Left ventricle myocardium superior (tissue), 1 donor: ENCODE results near the gene SHROOM3. TPM values are rescaled to one million over a fixed set of nuclear protein-coding genes. Genes with fewer than 3 reads are reported as not detected.
A peak's percentile ranks its signal among the peaks of the same experiment; 100 is the strongest.

ENCODE experiments used
- ATAC-seq: fragments of 200-7000 bp; cut with Tn5 transposase; one replicate; pipeline ENCODE4 v1.9.1; 2020; ENCODE audit warnings: mild to moderate bottlenecking, moderate library complexity
- DNase-seq: peaks from one replicate; pipeline ENCODE4 v3.0.0-alpha.2; 2020
- intact Hi-C: fragments of 100-400 bp; cut with micrococcal nuclease; formaldehyde crosslinking; loops from one replicate; pipeline ENCODE4 v1.11.0; 2022
- total RNA-seq: library from RNA; stranded (reverse); fragmentation: NEBNext Ultra II Directional; extraction: Animal tissue kit (Norgen Biotek cat#: 25700); gene quantifications from one replicate; pipeline ENCODE4 v1.2.1, GENCODE V29; 2021
- donor health status: DM: no; HTN: yes; CAD: no; lungs with severe emphysema.

The SHROOM3 gene
- total RNA-seq, 1 donor from 2014 or later: 14.2 TPM

DNA sequence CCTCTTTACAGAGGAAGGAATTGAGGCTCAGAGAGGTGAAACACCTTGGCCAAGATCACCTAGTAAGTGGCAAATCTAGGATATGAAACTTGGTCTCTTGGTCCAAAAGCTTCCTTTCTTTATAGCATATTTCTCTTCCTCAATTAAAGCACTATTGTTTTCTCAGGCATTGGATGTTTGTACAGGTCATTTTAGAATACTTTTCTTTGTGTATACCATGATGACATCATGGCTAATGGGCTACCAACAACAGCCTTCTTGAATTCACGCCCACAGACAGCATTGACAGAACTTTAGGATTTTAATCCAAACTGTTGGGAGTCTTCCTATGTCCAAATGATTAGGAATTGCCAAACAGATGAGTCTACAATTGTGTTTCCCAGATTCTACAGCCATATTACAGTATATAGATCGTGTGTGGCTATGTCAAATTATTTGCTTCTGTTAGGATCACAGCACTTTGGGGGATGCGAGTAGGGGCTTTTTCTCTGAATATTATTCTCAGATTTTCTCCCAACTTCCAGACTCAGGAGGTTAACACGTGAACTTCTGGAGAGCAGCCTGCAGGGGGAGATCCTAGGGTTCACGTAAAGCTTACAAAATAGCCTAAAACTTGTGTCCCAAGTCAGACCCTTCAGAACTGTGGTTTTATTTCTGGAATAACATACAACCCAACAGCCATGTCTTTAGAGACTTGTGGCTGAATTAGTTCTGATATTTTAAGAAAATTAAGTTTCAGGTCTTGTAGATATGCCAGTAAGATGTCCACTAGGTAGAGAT lies 191.8 kb downstream of the SHROOM3 start:
- intact Hi-C loops: no loop called here
- DNase-seq (no peak), ATAC-seq (no peak)

- intact Hi-C loops: no loop called here
- ATAC-seq: no peak
- DNase-seq: no peak
These were observed 193.2 kb downstream of the SHROOM3 start for GRCh38 chr4:76628251-76628650.

DNA sequence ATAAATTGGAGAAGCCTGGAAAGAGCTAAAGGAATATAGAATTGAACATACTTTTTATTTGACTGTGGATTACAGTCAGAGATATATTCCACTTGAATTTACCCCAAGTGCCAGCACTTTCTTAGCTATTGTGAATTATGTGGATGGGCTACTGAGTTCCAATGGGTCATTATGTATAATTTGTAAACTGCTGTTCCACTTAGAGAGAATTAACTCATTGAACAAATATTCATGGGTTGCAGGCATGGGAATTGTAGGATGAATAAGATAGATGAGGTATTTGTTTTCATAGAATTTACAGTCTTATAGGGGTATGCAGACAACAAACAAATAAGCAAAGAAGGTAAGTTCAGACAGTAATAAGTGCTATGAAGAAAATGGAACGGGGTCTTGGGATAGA lies 195.7 kb downstream of the SHROOM3 start:
- DNase-seq: no peak
- intact Hi-C loops: no loop called here
- ATAC-seq: no peak

DNA sequence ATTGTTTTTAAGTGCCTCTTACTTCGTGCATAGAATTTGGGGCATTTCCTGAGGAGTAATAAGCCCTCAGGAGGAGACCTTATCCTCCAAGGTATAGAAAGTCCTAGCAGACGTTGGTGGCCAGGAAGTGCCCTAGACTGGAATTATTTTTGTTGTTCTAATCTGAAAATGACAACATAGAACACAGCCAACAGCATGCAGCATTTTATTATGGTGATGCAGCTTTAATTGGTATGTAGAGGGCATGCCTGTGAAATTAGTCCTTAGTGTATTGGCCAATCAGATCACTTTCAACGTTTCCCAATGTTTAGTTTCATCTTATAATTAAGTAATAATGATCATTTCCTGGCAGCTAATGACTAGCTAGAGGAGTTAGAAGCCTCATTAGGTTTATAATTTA lies 199.2 kb downstream of the SHROOM3 start:
- no peak for ATAC-seq
- intact Hi-C loops: no loop called here
- no peak for DNase-seq

DNA sequence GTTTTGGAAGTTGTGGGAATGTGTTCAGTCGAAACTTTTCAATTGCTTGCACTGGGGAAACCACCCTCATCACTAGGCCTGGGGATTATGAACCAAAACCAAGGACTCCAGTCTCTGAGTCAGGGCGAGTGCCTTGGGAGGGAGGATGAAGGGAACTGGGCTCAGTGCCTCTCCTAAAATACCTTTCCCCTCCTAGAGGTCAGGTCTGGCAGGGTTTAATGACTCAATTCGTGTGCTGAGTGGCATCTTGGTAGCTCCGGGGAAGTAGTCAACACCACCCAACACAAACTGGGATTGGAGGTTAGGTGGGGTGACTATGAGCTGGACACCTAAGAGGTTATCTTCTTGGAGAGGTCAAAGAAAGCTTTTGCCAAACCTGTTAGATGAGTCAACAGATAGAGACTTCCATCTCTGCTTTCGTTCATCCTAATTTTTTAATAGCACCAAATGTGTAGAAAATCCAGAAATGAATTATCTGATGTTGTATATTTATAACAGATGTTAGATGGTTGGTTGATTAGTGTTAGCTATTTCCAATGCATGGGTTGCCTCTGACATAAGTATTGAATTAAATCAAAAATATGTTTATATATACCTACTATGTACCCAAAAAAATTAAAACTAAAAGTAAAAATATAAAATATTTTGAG lies 202.8 kb downstream of the SHROOM3 start:
- intact Hi-C loops: no loop called here
- ATAC-seq: no peak
- no peak for DNase-seq

DNA sequence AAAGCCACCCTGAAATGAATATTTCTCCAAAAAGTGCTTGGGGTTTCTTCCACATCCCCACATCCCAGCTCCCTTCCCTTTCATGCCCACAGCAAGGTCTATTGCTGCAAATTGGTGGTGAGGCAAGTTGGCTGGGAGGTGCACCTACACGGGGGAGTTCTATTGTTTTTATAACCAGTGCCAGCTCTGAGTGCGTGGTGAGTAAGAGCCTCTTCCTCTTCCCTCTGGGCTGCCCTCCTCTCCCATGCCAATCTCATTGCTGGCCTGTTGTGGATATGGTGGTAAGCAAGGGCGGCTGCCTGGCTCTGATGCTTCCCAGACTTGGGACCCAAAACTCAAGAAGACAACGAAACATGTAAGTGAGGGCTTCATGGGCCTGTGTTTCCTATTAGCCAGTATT lies 204.3 kb downstream of the SHROOM3 start:
- DNase-seq (no peak), ATAC-seq (no peak)
- intact Hi-C loops: no loop called here

- no peak for ATAC-seq
- no peak for DNase-seq
- intact Hi-C loops: no loop called here
These were observed 205.4 kb downstream of the SHROOM3 start for GRCh38 chr4:76640353-76640910.

- DNase-seq (no peak), ATAC-seq (no peak)
- intact Hi-C loops: no loop called here
These were observed 206.3 kb downstream of the SHROOM3 start for GRCh38 chr4:76641351-76641750.

DNA sequence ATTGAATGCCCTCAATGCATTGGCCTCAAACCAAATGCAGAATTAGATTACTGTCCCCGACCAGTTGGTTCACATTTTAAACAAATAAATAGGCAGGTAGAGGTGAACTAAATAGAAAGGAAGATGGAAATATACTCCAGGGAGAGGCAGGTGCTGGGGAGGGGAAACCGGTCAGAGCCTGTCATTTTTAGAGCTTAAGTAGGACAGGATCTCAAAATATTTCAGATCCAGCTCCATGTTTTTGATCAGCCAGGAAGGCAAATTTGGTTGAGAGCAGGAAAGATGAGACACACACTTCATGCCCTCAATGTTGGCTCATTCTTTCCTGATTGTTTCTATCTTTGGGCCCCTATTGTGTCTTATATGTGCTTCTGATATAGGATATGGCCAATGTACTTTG lies 206.7 kb downstream of the SHROOM3 start:
- no peak for ATAC-seq
- intact Hi-C loops: no loop called here
- no peak for DNase-seq

GRCh38 chr4:76644831-76645485 lies 209.9 kb downstream of the SHROOM3 start:
- no peak for DNase-seq
- intact Hi-C loops: no loop called here

GRCh38 chr4:76649086-76649485 lies 214.1 kb downstream of the SHROOM3 start:
- intact Hi-C loops: no loop called here
- DNase-seq: no peak
- no peak for ATAC-seq

More at GRCh38 chr4:76644831-76645485, 209.9 kb downstream of the SHROOM3 start:
- ATAC-seq: no peak

DNA sequence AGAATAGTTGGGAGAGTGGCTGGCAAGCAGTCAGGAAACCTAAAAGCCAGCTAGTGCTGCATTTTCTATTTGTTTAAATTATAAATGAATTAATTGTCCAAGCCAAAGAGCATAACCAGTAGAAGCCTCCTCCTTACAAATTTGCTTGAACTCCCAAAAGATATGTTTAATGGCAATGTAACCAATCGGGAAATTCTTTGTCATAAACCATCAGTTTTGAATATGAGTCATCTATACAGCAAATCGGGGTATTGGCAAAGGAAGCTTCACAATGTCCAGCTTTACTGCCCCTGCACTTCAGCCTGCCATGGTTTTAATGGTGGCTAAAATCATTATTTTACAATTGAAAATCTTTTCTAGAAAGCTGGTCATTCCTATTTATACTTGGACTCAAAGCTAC lies 216.6 kb downstream of the SHROOM3 start:
- ATAC-seq (no peak), DNase-seq (no peak)
- intact Hi-C loops: no loop called here

GRCh38 chr4:76652389-76652788 lies 217.4 kb downstream of the SHROOM3 start:
- intact Hi-C loops: no loop called here
- no peak for DNase-seq
- ATAC-seq: no peak

DNA sequence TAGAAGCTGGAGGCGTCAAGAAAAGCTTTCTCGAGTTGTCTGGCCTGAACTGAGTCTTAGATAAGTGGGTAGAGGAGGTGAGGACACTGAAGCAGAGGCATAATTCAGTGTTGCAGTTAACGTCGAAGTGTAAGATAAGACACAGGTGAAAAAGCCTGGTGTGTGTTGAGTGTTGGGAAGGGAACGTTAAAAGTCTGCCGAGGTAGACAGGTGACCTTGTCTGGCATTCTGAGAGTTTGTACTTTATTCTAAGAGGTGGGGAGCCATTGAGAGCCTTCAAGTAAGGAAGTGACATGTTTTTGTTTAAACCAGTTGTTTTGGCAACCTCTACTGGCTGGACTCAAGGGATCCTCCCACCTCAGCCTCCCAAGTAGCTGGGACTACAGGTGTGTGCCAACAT lies 219.1 kb downstream of the SHROOM3 start:
- DNase-seq (no peak), ATAC-seq (no peak)
- intact Hi-C loops: no loop called here

- DNase-seq (no peak), ATAC-seq (no peak)
- intact Hi-C loops: no loop called here
These were observed 219.8 kb downstream of the SHROOM3 start for GRCh38 chr4:76654791-76655190.

- intact Hi-C loops: no loop called here
- ATAC-seq: peak; percentile 62
- no peak for DNase-seq
These were observed 220.8 kb downstream of the SHROOM3 start for GRCh38 chr4:76655566-76656479.

DNA sequence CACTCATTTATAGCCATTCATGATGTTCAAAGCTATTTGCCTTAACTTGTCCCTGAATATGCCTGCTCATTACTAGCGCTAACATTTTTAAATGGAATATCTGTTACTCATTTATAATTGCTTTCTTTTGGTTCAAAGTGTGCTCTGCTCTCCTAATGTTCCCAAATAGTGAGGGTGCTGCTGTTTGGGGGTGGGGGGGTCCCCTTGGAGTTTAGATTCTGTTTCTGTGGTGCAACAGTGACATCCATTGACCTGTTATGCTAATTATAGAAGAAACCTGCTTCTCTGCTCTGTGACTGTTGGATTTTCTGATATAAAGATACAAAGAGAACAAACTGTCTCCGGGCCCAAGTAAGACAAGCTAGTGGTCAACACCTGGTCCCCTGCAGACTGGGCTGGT lies 222.4 kb downstream of the SHROOM3 start:
- intact Hi-C loops: no loop called here
- ATAC-seq: peak; percentile 39
- no peak for DNase-seq

DNA sequence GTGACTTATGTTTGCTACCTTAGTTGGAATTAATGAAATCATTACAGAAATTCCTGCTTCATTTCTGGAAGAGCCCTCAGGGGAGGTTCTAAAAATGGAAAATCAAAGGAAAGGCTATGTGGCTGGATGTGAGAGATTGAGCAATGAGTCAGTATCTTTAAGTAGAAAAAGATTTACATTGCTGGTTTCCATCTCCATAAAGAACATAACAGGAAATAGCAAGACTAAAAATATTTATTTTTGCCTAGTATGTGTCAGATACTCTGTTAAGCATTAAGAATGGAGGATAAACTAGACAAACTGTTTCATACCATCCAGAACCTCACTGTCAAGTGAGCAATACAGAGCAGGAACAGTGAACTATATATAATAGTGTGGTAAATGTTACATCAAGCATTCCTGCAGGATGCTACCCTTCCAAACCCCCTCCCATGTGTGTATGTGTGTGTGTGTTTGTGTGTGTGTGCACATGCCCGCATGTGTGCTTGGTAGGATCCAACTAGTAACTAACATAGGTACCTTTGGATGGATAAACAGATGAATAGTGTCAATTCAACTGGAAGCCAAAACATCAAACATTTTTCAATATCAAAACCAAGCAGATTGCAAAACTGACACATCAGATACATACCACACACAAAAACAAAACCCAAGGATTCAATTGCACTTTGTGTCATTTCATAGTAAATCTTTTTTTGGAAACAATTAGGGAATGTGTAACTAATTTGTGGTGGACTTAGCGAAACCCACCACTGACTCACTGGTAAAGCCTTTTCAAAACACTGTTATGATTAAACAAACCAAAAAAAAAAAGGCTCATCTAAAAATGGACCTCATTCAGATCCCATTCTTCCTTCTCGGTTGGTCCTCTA lies 223.4 kb downstream of the SHROOM3 start:
- DNase-seq (no peak), ATAC-seq (no peak)
- intact Hi-C loops: no loop called here
